ENCODE data around the gene SLC16A4.

The SLC16A4 gene

DNA sequence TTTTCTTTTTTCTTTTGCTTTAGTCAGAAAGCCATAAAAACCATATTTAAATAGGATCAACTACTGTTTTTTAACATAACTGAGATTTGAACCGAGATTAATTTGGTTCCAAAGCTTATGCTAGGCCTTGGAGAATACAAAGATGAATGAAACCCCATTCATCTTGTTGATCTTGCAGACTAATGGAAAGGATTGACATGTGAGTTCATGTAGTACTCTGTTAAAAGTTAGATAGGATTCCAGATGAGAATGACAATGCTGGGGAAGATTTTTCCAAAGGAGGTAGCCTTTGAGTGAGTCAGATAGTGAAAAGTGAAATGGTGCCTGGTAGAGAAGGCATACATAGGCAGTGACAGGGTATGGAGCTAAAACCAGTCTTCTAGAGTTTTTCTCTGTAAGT, 29.0 kb downstream of the SLC16A4 start:
- H3K4me3 ChIP-seq (ENCODE audit: low read depth, low read length), result no peak overlapping the region

DNA sequence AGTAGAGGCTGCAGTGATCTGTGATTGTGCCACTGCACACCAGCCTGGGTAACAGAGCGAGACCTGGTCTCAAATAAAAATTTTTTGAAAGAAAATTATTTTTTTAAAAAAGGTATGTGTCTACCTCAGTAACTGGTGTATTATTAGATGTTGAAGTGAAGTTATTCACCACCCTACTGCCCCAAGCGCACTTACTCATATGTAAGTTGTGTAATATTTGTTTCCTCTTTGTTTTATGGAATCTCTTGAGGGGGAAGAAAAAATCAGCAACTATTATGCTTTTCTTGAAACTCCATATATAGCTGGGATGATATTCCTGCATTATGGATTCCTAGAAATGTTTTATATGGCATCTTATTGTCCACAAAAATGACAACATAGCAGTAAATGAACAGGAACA, 30.4 kb downstream of the SLC16A4 start:
- no peak for TF ChIP-seq CTCF (IDR thresholded peaks at IDR 0.05; ENCODE audit: low read depth, low read length, missing control alignments)
- no peak for DNase-seq (ENCODE audit: low read depth)
- in situ Hi-C loops (cut with HindIII; ENCODE audit: low sequenced_read_pairs), result no loop called here
- no peak overlapping the region for H3K4me3 ChIP-seq (ENCODE audit: low read depth, low read length)

More for the DNA sequence above, 29.0 kb downstream of the SLC16A4 start:
- in situ Hi-C loops (cut with HindIII; ENCODE audit: low sequenced_read_pairs), result no loop called here
- DNase-seq (ENCODE audit: low read depth), result no peak
- no peak for TF ChIP-seq CTCF (IDR thresholded peaks at IDR 0.05; ENCODE audit: low read depth, low read length, missing control alignments)

- no peak for TF ChIP-seq CTCF (IDR thresholded peaks at IDR 0.05; ENCODE audit: low read depth, low read length, missing control alignments)
- in situ Hi-C loops (cut with HindIII; ENCODE audit: low sequenced_read_pairs), result no loop called here
- H3K4me3 ChIP-seq (ENCODE audit: low read depth, low read length), result no peak overlapping the region
- no peak for DNase-seq (ENCODE audit: low read depth)
Measured at GRCh38 chr1:110356379-110356778, 34.4 kb downstream of the SLC16A4 start.

- in situ Hi-C loops (cut with HindIII; ENCODE audit: low sequenced_read_pairs), result no loop called here
- no peak for TF ChIP-seq CTCF (IDR thresholded peaks at IDR 0.05; ENCODE audit: low read depth, low read length, missing control alignments)
- no peak for DNase-seq (ENCODE audit: low read depth)
- H3K4me3 ChIP-seq (ENCODE audit: low read depth, low read length), result no peak overlapping the region
Measured at GRCh38 chr1:110355321-110355720, 35.5 kb downstream of the SLC16A4 start.

GRCh38 chr1:110350360-110350759, 40.5 kb downstream of the SLC16A4 start:
- in situ Hi-C loops (cut with HindIII; ENCODE audit: low sequenced_read_pairs), result no loop called here
- TF ChIP-seq CTCF (IDR thresholded peaks at IDR 0.05; ENCODE audit: low read depth, low read length, missing control alignments), result no peak
- H3K4me3 ChIP-seq (ENCODE audit: low read depth, low read length), result no peak overlapping the region
- no peak for DNase-seq (ENCODE audit: low read depth)

DNA sequence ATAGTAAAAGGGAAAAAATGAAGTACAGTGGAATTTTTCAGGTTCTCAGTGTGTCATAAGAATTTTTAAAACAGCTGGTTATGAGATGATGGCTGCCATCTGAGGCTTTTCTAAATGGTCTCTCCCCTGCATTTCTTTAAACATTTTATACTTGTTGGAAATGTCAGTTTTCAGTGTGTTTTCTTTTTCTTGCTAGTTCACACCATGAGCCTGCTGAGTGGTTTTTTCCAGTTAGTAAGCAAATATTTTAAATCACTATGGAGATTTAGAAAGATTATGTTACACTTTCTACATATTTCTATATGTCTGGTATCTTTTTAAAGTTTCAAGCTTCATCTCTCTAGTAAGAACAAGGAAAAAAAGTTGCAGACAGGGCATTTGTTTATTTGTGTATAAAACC, 42.1 kb downstream of the SLC16A4 start:
- TF ChIP-seq CTCF (IDR thresholded peaks at IDR 0.05; ENCODE audit: low read depth, low read length, missing control alignments), result no peak
- in situ Hi-C loops (cut with HindIII; ENCODE audit: low sequenced_read_pairs), result no loop called here
- H3K4me3 ChIP-seq (ENCODE audit: low read depth, low read length), result no peak overlapping the region
- no peak for DNase-seq (ENCODE audit: low read depth)

DNA sequence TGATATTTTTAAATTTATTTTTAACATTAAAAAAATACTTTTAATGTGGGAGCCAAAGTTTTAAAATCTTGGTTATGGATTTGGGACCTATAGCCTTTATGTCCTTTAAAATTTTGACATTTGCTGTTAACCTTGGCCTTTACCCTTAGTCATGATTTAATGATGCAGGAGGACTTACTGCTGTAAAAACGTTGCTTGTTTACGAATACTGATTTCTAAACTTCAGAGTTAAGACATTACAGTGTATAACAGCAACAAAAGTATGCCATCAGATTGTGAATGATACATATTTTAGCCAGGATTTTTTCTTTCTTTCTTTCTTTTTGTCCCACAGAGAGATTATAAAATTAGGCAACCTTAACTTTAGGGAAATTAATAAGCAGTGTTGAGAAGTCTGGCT, 42.8 kb downstream of the SLC16A4 start:
- in situ Hi-C loops (cut with HindIII; ENCODE audit: low sequenced_read_pairs), result no loop called here
- H3K4me3 ChIP-seq (ENCODE audit: low read depth, low read length), result no peak overlapping the region
- TF ChIP-seq CTCF (IDR thresholded peaks at IDR 0.05; ENCODE audit: low read depth, low read length, missing control alignments), result no peak
- DNase-seq (ENCODE audit: low read depth), result no peak
